H1 (cell line): ENCODE results near the gene CCER1. TPM values are rescaled to one million over a fixed set of nuclear protein-coding genes. Genes with fewer than 3 reads are reported as not detected.

Experiments
- CTCF ChIP-seq, 3 experiments: IDR thresholded peaks; 1 replicate in 2 of 3; 2 replicates in 1 of 3; pipeline versions ENCODE4 v1.5.1 to v1.6.1; 2011; ENCODE audit warnings: low read length in 3 of 3, mild to moderate bottlenecking in 3 of 3, inconsistent platforms in 2 of 3, low read depth in 1 of 3, moderate library complexity in 1 of 3; ENCODE audit not compliant: insufficient read depth in 1 of 3; ENCODE audit errors: control extremely low read depth in 1 of 3
- SP4 ChIP-seq: IDR thresholded peaks from 2 replicates; pipeline ENCODE4 v1.6.1; 2012; ENCODE audit warnings: low read length, inconsistent platforms
- TAF1 ChIP-seq: IDR thresholded peaks from 2 replicates; pipeline ENCODE4 v1.6.1; 2011; ENCODE audit warnings: mild to moderate bottlenecking, low read depth, low read length
- polyA plus RNA-seq, 7 experiments: library from polyadenylated mRNA; depleted of rRNA in 3 of 7; stranded (reverse) in 5 of 7; unstranded in 2 of 7; fragments of >200 nt in 5 of 7; fragments of 200-250 nt in 2 of 7; gene quantifications; 1 replicate in 5 of 7; 2 replicates in 1 of 7; 4 replicates in 1 of 7; pipeline versions ENCODE4 v1.2.1 to v1.2.3, GENCODE V29; 2011 to 2013; ENCODE audit warnings: missing spikeins in 2 of 7, mixed read lengths in 2 of 7
- total RNA-seq: library from RNA; stranded (reverse); fragmentation: NEBNext Ultra II Directional; extraction: Animal tissue kit (Norgen Biotek cat#: 25700); gene quantifications from 2 replicates; pipeline ENCODE4 v1.2.1, GENCODE V29; 2021

CCER1 gene
- total and polyA plus RNA-seq, 2 of the 8 experiments (the other 6 are each of a cell fraction or from before 2014, with no cell fraction given), result not detected

- TF ChIP-seq CTCF (IDR thresholded peaks at IDR 0.05; ENCODE audit: control extremely low read depth in 1 of 3, insufficient read depth in 1 of 3, low read depth in 1 of 3, low read length in 3 of 3) (no peak), TAF1 (no peak), SP4 (no peak)
Observed at GRCh38 chr12:90947869-90948268, 7.1 kb downstream of the CCER1 start (continued).
